ENCODE results near the gene SLC6A1.

The SLC6A1 gene

GRCh38 chr3:10996345-10997013 lies 3.9 kb downstream of the SLC6A1 start:
- DNase-seq: no peak

DNA sequence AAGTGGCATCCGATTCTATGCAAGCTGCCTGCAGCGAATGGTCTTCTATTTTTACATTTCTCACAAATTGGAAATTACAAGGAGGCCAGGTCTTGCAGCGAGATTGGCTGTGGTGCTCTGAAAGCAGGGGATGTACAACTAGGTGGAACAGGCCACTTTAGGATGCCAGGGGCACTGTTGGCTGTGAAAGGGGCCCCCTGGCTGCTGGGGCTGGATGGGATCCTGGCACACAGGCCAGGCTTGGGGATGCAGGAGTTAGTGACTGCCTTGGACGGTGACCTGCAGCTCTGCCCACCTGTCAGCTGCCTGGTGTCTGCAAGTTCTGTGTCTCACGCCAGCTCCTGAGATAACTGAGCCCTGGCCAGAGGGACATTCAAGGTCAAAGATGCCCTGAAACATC lies 4.6 kb downstream of the SLC6A1 start:
- no peak for DNase-seq

- DNase-seq: no peak
These were observed 6.0 kb downstream of the SLC6A1 start for GRCh38 chr3:10998542-10998941.

- DNase-seq: no peak
These were observed 6.9 kb downstream of the SLC6A1 start for GRCh38 chr3:10999221-11000107.

- no peak for DNase-seq
These were observed 8.0 kb downstream of the SLC6A1 start for GRCh38 chr3:11000528-11000927.

DNA sequence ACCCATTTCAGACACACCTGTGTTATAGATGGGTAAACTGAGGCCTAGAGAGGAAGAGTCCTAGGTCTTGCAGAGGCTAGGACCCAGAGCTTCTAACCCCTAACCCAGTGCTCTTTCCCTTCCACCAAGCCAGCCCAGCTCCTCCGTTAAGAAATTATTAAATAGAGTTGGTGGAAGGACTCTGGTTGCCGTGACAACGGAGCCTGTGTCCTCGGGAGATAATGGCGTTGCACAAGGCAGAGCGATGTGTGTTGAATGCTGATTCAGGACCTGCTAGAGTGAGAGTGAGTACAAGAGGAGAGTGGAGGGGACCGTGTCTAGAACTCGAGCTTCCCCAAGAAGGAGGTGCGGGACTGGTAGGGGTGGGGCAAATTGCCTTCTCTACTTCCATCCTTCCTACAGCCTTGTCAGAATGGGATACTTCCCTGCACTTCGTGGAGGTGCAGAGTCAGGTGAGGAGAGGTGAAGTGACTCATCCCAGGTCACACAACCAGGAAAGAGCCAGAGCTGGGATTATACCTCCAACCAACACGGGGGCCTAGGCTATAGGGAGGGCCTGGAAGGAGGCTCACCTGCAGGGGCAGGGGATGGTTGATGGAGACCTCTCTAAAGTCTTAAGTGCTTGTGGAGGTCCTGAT lies 8.6 kb downstream of the SLC6A1 start:
- DNase-seq: no peak

DNA sequence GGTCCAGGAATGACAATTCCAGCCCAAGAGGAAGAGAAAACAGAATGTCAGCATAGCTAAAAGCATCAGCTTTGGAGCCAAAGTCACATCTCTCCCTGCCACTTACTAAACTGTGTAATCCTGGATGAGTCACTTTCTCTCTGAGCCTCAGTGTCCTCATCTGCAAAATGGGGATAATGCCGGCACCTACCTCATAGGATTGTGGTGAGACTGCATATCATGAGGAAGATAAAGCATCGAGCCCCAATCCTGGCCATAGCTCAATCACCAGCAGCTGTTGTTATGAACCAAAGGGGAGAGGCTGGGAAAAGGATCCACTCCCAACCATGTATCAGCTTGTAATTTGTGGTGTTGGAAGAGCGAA lies 9.1 kb downstream of the SLC6A1 start:
- DNase-seq: no peak

GRCh38 chr3:11002371-11002807 lies 9.8 kb downstream of the SLC6A1 start:
- DNase-seq: no peak

GRCh38 chr3:11004563-11004962 lies 12.0 kb downstream of the SLC6A1 start:
- DNase-seq: no peak

- DNase-seq: no peak
These were observed 13.2 kb downstream of the SLC6A1 start for GRCh38 chr3:11005686-11006256.

GRCh38 chr3:11006986-11007933 lies 14.7 kb downstream of the SLC6A1 start:
- DNase-seq: no peak

- DNase-seq: no peak
These were observed 17.4 kb downstream of the SLC6A1 start for GRCh38 chr3:11009898-11010297.

DNA sequence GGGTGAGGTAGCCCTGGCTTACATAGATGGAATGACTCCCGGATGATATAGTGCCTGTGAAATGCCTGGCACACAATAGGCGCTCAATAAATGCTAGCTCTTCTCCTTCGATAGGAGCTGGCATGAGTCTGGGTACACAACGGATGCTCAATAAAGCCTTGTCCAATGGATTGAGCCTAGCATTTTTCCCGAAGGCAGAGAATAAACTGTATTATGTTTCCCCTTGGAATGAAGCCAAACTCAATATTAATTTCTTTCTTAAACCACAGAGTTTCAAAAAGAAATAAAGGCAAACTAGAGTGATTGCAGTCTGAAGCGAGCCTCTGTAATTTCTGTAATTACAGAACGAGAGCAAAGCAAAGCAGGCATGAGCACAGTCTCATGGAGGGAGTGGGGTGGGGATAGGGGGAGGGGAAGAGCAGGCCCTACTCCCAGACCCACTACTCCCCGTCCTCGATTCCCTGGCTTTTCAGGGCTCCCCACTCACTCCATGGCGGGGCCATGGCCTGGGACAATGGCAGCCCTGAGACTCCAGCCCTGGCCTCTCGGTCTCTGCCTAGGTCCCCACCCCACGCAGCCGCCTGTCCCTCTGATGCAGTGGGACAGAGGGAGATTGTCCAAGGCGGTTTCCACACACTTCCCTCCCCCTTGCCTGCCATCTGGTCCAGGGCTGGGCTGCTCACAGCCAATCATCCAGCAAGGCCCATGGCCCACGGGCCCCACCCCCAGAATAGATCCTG lies 18.0 kb downstream of the SLC6A1 start:
- DNase-seq: no peak

GRCh38 chr3:11014253-11014652 lies 21.7 kb downstream of the SLC6A1 start:
- DNase-seq: no peak

DNA sequence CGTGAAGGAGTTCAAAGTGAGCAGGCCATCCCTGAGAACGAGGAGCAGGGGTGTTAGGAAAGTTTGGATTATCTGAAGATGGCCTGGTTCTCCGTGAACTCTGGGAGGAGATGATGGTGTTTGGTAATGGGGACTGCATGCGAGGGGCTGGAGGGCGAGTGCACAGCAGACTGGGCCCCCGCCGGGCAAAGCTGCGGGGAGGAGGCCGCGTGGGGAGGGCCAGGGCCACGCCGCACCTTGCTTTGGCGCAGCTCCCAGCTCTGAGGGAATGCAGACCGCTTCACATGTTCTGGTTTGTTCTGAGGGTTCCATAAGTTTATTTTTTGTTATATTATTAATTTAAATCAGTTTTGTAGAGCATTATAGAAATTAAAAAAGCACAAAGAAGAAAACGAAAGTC lies 22.2 kb downstream of the SLC6A1 start:
- no peak for DNase-seq

GRCh38 chr3:11015369-11015768 lies 22.8 kb downstream of the SLC6A1 start:
- no peak for DNase-seq

GRCh38 chr3:11016727-11017126 lies 24.2 kb downstream of the SLC6A1 start:
- DNase-seq: no peak

GRCh38 chr3:11019116-11019819 lies 26.7 kb downstream of the SLC6A1 start:
- no peak for DNase-seq

DNA sequence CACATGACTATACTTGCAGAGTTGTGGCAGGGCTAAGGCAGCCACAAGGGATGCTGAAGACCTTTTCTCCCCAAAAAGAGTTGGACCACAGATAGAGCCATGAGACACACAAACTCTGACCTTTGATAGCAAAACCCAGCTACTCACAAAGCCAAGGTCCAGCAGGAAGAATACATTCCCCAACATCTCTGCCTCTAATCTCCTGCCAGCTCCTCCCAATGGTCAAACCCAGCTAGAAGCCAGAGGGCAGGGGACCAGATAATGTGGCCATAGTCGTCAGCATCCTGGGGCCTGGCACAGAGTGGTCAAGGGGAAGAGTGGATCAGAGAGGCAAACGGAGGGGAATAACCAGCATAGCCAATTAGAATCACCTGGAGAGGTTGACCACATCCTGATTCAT lies 28.2 kb downstream of the SLC6A1 start:
- DNase-seq: no peak

GRCh38 chr3:11021611-11022011 lies 29.1 kb downstream of the SLC6A1 start:
- DNase-seq: no peak

- no peak for DNase-seq
These were observed 29.6 kb downstream of the SLC6A1 start for GRCh38 chr3:11022115-11022514.
